NB4 (cell line): ENCODE data around the gene POC1A.

Experiments used
- CTCF ChIP-seq: IDR thresholded peaks from one replicate; pipeline ENCODE4 v1.5.1; 2012; ENCODE audit warnings: low read depth, low read length
- MAX ChIP-seq: IDR thresholded peaks from 2 replicates; pipeline ENCODE4 v1.6.1; 2011; ENCODE audit warnings: low read depth, low read length
- POLR2A ChIP-seq: IDR thresholded peaks from 2 replicates; pipeline ENCODE4 v1.6.1; 2011; ENCODE audit warnings: mild to moderate bottlenecking; ENCODE audit not compliant: insufficient read length; ENCODE audit errors: extremely low read depth

- TF ChIP-seq CTCF, result no peak
- no peak for TF ChIP-seq MAX
- TF ChIP-seq POLR2A, result no peak
These were observed 31.6 kb upstream of the POC1A start for GRCh38 chr3:52185837-52186236.
